Stimulated activated CD8-positive, alpha-beta memory T cell treated with anti-CD3 and anti-CD28 coated beads, Interleukin-7, amount 100 ng/mL, for 1 hour (primary cell): ENCODE results near the gene CASP6.
"Not testable (repeated sequence)": the region's sequence is repeated elsewhere in the genome, so short reads cannot be mapped to it uniquely, and the experiment has no call there.

ENCODE experiments used
- DNase-seq, 2 donors: peaks; one replicate each; pipeline ENCODE4 v3.0.0-alpha.2; 2020; ENCODE audit warnings: low read depth in 2 of 2

The CASP6 gene

GRCh38 chr4:109719604-109720003 is 16.4 kb upstream of the CASP6 start:
- DNase-seq, result no peak

DNA sequence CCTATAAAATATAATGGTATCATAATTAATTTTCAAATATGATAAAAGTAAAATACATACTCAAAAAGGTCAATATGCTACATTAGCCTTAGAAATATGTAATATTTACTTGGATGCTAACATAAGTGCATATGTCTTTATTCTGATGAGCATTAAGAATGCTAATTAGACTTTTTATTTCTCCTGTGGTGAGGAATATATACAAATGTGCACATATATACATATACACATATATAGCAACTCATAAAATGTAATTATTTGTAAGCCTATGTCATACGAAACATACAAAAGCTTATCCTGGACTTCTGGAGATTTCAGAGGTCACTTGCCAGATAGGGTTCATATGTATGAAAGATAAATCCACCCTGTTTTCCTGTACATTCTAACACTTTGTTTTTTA is 15.5 kb upstream of the CASP6 start:
- no peak for DNase-seq

GRCh38 chr4:109713500-109713899 is 10.3 kb upstream of the CASP6 start:
- DNase-seq, result no peak

DNA sequence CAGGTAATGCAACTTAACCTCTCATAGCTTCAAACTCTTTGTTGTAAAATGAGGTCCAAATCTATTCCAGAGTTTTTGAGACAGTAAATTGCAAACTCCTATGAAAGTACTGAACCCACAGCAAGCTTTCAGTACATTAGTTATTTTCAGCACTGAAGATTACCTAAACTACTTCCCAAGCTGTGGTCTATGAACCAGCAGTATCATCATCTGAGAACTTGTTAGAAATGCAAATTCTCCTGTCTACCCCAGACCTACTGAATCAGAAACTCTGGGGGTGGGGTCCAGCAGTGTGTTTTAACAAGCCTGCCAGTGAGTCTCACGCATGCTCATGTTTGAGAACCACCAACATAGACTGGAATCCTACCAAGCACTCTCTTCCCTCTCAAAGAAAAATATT is 5.7 kb upstream of the CASP6 start:
- DNase-seq, result no peak

GRCh38 chr4:109708435-109708834 is 5.2 kb upstream of the CASP6 start:
- DNase-seq, result no peak

GRCh38 chr4:109703664-109704361 is 568 bp upstream of the CASP6 start:
- no peak for DNase-seq

DNA sequence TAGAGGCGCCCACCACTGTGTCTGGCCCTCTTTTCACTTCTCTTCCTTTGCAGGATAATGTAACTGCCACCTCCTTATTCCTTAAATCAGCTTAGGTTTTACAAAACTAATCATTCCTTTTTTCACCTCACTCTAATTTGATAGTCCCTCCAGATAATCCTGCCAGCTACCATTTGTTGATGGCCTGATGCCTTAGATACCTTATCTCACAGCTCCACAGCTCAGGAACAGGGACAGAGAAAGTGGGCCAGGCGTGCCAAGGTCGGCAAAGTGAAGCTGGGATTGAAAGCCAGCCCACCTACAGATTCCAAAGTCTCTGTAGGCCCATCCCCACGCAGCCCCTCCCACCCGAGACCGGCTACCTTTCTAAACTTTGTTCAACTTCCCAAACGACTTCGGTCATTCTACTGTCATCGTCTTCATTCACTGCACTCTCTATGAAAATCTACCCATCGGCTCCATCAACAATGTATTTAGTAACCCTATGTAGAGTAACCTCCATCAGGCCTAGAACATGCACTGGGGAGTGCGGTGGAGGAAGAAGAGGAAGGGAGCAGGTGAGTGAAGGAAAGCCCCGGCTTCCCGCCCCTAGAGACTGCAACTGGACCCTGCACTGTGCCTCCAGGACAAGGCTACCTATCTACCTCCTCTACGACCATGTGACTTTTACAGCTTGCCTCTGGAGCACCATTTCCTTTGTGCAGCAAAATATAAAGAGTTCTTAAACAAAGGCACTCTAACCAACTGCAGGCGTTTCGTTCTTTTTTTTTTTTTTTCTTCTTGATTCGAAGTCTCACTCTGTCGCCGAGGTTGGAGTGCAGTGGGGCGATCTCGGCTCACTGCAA is 1.5 kb downstream of the CASP6 start:
- no peak for DNase-seq

GRCh38 chr4:109699553-109700225 is 3.6 kb downstream of the CASP6 start:
- DNase-seq, result no peak

DNA sequence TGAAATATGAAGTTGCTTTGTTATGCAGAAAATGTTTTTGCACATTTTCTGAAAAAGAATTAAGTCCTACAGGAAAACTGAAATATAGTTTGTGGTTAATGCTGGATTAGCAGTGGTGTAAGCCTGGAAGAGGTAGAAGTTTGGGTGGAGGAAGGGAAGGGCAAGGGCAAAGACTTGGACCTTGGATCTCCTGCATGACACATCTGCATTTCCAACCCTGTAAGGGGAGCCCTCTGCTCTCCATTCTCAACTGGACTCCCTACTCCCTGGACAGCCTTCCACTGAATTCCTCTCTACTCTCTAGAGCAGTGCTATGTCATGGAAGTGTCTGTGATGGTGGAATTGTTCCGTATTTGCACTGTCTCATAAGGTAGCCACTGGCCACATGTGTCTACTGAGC is 4.6 kb downstream of the CASP6 start:
- DNase-seq, result no peak

DNA sequence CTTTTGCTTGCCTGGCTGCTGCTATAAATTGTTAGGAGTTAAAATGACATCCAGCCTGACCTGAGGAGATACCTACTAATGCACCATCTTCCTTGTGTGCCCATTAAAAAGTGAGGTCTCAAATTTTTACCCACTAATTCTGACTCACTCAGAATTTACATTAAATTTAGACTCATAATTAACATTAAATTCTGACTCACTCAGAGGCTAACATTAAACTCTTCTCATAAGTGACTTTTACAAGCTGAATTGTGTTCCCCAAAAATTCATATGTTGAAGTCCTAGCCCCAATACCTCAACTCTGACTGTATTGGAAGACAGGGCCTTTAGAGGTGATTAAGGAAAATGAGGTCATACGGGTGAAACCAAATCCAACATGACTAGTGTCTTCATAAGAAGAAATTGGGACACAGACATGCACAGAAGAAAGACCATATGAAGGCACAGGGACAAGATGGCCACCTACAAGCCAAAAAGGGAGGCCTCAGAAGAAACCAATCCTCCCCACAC is 11.8 kb downstream of the CASP6 start:
- DNase-seq, result no peak

DNA sequence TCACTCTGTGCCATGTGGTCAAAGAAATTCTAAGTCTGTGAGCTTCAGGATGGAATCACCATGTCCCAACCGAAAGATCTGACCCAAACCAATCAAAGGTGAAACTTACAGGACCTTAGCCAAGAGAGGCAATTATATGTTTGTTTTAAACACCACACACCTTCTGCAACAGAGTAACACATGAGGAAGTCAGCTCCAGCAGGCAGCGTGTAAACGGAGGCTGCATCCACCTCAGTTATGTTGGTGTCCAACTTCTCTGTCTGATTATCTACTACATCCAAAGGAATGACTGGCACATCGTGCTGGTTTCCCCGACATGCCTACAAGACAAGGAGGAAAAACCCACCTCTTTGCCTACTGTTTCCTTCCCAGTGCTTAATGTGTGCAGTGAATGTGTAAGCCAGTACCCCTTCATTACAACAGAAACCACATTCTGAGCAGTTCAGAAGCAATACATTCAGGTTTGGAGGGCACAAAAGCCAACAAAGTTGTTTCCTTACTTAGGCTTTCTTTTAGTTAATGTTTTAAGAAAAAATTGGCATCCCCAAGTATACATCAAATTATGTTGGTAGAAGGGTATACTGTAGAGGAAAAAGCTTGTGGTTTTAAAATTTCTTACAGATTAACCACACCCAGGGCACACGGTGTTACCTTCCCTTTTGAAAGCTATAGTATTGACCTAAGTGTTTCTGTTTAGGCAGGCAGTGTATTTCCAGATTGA is 12.4 kb downstream of the CASP6 start:
- no peak for DNase-seq

GRCh38 chr4:109684727-109685126 is 18.5 kb downstream of the CASP6 start:
- no peak for DNase-seq

DNA sequence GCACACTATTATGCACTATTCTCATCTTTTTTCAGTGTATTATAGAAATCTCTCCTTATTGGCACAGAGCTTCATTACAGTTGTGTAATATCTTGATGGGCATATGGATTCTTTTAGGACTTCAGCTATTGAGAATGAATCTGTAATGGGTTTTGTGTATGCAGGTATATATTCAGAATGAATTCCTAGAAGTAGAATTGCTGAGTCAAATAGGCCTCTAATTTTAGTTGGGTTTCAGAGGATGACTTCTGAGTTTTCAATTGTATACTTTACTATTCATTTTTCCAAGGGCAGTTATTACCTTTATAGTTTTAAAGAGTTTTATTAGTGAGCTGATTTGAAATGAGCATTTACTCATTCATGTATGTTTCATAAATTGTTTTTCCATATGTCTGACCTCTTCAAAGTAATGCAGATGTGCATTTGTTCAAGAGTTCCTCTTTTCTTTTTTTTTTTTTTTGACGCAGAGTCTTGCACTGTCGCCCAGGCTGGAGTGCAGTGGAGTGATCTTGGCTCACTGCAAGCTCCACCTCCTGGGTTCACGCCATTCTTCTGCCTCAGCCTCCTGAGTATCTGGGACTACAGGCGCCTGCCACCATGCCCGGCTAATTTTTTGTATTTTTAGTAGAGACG is 19.5 kb downstream of the CASP6 start:
- no peak for DNase-seq

DNA sequence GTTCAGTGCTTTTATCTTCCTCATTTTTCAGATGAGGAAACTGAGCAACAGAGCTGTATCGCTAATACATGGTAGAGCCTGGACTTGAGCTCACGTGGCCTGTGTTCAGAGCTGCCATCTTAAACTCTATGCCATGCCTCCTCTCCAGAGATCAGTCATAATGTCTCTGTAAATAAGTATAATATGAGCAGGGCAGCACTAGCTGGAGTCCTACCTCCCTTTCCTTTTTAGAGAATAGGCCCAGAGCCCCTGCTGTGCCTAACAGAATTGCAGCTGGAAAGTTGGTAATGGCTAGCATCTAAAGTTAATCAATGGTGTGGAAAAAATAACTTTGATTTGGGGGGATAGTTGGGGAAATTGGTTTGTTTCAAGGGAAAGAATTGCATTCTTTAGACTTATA is 20.4 kb downstream of the CASP6 start:
- no peak for DNase-seq

DNA sequence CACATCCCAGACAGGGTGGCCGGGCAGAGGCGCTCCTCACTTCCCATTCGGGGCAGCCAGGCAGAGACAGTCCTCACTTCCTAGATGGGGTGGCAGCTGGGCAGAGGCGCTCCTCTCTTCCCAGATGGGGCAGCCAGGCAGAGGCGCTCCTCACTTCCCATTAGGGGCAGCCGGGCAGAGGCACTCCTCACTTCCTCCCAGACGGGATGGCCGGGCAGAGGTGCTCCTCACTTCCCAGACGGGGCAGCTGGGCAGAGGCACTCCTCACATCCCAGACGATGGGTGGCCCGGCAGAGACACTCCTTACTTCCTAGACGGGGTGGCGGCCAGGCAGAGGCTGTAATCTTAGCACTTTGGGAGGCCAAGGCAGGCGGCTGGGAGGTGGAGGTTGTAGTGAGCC is 24.3 kb downstream of the CASP6 start:
- not testable (repeated sequence) for DNase-seq

DNA sequence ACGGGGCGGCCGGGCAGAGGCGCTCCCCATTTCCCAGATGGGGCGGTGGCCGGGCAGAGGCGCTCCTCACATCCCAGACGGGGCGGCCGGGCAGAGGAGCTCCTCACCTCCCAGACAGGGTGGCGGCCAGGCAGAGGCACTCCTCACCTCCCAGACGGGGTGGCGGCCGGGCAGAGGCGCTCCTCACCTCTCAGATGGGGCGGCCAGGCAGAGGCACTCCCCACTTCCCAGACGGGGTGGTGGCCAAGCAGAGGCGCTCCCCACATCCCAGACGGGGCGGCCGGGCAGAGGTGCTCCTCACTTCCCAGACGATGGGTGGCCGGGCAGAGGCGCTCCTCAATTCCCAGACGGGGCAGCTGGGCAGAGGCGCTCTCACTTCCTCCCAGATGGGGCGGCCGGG is 24.8 kb downstream of the CASP6 start:
- DNase-seq, result not testable (repeated sequence)

DNA sequence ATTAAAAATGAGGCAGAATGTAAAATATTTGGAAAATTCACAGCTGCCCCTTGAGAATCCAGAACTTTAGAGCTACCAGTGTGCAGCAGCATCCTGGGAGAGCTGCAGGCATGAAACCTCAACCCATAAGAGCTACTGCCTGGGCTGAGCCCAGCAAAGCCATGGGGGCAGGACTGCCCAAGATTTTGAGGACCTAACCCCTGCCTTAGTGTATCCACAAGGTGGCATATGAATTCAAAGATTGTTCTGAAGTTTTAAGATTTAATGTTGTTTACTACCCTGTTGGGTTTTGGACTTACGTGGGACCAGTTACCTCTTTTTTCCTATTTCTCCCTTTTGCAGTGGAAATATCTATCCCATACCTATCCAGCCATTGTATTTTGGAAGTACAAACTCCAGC is 26.4 kb downstream of the CASP6 start:
- DNase-seq, result no peak

GRCh38 chr4:109675843-109676242 is 27.4 kb downstream of the CASP6 start:
- no peak for DNase-seq

DNA sequence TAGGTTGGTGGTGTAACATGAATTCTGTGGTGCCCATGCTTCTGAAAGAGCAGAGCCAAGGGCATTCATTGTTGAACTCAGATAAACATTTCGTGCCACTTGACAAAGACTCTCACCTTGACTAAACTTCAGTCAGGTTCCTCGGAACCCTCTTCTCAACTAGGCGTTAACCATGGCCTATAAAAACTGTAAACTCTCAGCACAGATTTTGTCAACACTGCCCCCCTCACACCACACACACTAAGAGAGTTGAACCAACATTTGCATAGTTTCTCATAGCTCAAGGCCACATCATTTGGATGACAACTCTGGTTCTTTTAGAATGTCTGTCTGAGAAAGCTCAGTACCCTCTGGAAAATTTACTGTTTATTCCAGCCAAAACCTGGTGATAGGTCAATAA is 28.1 kb downstream of the CASP6 start:
- DNase-seq, result no peak

GRCh38 chr4:109673303-109673702 is 29.9 kb downstream of the CASP6 start:
- DNase-seq, result no peak

DNA sequence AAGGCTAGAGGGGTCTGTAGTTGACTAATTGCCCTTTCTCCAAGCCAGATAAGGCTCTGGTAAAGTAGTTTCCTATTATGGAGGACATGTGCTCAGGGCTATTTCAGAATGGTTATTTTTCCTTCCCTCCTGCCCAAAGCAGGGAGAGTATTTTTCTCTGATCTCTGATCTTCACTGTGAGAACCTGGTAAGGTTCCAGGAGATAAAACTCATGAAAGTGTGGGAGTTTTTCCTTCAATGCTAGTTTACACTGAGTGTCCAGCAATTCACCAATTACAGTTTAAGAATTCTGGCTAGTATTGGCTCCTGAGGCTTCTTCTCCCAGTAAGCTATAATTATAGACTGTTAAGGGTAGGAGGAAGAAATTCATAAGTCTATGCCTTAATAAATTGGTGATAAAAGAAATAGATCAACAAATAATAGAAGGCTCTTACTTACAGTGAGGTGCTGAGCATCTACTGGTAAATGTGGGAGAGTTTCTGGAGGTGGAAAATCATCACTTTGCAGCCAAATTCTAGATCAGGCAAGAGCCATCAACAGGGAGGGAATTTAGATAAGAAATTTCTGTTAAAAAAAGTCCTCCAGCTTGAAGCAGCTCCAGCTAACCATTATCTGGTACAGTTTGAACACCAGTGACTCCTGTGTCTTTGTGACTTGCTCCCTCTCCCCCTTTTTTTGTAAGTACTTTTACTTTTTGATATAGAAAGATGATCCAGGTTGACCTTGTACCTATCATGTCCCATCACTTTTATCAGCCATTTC is 30.9 kb downstream of the CASP6 start:
- no peak for DNase-seq
